ENCODE measurements around the gene STARD13. TPM values are rescaled to one million over a fixed set of nuclear protein-coding genes. Genes with fewer than 3 reads are reported as not detected.

Gene STARD13
- total RNA-seq, 1 experiment from 2014 or later, result 4.1 TPM

DNA sequence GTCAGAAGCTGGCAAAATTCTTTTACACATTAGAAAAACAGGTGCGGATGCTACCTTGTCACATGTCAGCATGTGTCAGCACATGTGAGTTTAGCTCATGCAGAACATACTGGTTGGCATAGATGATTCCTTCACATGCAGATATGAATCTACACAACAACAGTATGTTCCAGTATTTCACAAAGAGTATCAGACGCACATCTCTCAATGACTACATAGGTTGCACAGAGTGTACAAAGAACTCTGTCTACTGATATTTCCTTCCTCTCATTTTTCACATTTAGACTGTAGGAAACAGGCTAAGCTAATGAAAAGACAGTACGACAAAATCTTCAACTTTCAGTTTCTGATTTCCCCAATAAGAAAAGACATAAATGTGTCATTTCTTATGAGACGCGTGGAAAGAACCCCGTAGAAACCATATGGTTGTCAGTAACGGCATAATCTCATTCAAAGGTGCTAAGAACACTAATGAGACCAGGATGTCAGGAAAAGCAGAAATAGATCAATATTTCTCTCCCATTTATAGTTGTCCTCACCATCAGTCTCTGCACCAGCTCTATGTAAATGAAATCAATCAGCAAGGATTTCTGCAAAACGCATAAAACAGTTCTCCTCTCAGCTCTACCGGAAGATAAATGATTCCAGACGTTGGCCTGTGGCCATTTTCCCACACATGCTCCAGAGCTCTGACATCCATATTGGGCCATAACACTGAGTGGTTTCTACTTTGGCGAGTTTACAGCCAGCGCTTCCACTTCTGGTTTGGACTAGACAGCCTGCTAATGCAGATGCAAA, 81.2 kb downstream of the STARD13 start:
- Histone ChIP-seq H4K20me1 (ENCODE audit: insufficient read depth) (no peaks in the 10 kb centered on the region), H3K27ac (ENCODE audit: low read depth, low read length) (no peak overlapping the region), H3K4me1 (ENCODE audit: control insufficient read depth in 1 of 2, insufficient read depth in 2 of 2, low read length in 2 of 2) (peaks cover 2 to 10% of the 10 kb centered on the region in 2 experiments; a peak in 2 of 4 replicates), H3K9me2 (ENCODE audit: insufficient read depth) (no peaks in the 10 kb centered on the region), H3K36me3 (ENCODE audit: control insufficient read depth in 1 of 2, insufficient read depth in 2 of 2, low read length in 2 of 2) (no peaks in the 10 kb centered on the region), H2AFZ (ENCODE audit: low read depth, low read length, poor library complexity, severe bottlenecking) (no peak overlapping the region), H3K4me3 (replicated peaks in 1 of 2; ENCODE audit: low read depth in 1 of 2, low read length in 2 of 2) (no peak overlapping the region), H3K27me3 (ENCODE audit: insufficient read depth, low read length) (no peaks in the 10 kb centered on the region), H3K9ac (ENCODE audit: low read length) (no peak overlapping the region), H3K79me2 (ENCODE audit: insufficient read depth, low read length) (no peaks in the 10 kb centered on the region), H3K4me2 (ENCODE audit: low read length) (no peak overlapping the region), H3K9me3 (ENCODE audit: control insufficient read depth in 1 of 2, insufficient read depth in 1 of 2, low read depth in 1 of 2, low read length in 2 of 2) (no peaks in the 10 kb centered on the region)
- no TSS peak for BruUV-seq (replicated peaks)
- POLR2A ChIA-PET, result no interaction called here
- intact Hi-C loops (cut with micrococcal nuclease), result no loop called here
- ATAC-seq (no peak), DNase-seq (ENCODE audit: low read depth, low spot score) (no peak)
- TF ChIP-seq FOSL1 (IDR thresholded peaks at IDR 0.05; ENCODE audit: low read depth) (no peak), TCF7L2 (IDR thresholded peaks at IDR 0.05; ENCODE audit: borderline replicate concordance, extremely low read depth, insufficient read depth, insufficient read length) (no peak)
- TF ChIP-seq, protein P1, sequence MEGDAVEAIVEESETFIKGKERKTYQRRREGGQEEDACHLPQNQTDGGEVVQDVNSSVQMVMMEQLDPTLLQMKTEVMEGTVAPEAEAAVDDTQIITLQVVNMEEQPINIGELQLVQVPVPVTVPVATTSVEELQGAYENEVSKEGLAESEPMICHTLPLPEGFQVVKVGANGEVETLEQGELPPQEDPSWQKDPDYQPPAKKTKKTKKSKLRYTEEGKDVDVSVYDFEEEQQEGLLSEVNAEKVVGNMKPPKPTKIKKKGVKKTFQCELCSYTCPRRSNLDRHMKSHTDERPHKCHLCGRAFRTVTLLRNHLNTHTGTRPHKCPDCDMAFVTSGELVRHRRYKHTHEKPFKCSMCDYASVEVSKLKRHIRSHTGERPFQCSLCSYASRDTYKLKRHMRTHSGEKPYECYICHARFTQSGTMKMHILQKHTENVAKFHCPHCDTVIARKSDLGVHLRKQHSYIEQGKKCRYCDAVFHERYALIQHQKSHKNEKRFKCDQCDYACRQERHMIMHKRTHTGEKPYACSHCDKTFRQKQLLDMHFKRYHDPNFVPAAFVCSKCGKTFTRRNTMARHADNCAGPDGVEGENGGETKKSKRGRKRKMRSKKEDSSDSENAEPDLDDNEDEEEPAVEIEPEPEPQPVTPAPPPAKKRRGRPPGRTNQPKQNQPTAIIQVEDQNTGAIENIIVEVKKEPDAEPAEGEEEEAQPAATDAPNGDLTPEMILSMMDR (IDR thresholded peaks at IDR 0.05 in 2 of 3, conservative IDR thresholded peaks at IDR 0.05 in 1 of 3; ENCODE audit: borderline replicate concordance in 1 of 3, insufficient read depth in 1 of 3, low read depth in 2 of 3, low read length in 2 of 3), result no peak
- CTCF ChIA-PET, result no interaction called here
- RAD21 ChIA-PET (ENCODE audit: low non-redundant PET in 1 of 2, low total read pairs in 2 of 2, uncharacterized antibody in 2 of 2, unreplicated experiment in 2 of 2), result no interaction called here

DNA sequence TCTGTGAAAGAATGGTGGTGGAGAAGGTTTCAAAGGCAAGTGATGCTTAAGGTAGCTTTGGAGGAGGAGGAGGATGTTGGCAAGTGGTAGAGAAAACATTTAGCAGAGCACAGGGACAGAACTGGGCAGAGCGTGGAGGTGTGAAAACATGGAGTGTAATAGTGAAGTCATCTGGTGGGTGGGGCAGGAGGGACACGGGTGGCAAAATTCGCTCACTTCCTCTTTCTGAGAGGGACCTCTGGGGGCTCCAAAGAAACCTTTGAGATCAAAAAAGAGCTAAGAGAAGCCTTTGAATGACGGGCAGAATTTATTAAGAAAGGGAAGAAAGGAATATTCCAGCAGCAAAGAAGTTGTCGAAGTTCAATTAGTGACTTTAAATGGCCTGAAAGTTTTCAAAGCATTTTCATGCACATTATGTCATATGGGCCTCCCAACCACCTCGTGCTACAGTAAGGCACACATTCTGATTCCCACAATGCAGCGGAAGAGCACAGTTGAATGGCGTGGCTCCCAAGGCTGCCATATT, 82.8 kb downstream of the STARD13 start:
- H3K4me3 ChIP-seq (replicated peaks in 1 of 2; ENCODE audit: low read depth in 1 of 2, low read length in 2 of 2), result no peak overlapping the region
- H3K27me3 ChIP-seq (ENCODE audit: insufficient read depth, low read length), result no peaks in the 10 kb centered on the region
- POLR2A ChIA-PET, result no interaction called here
- no peak overlapping the region for H3K9ac ChIP-seq (ENCODE audit: low read length)
- H3K4me2 ChIP-seq (ENCODE audit: low read length), result no peak overlapping the region
- intact Hi-C loops (cut with micrococcal nuclease), result no loop called here
- H3K79me2 ChIP-seq (ENCODE audit: insufficient read depth, low read length), result no peaks in the 10 kb centered on the region
- RAD21 ChIA-PET (ENCODE audit: low non-redundant PET in 1 of 2, low total read pairs in 2 of 2, uncharacterized antibody in 2 of 2, unreplicated experiment in 2 of 2), result no interaction called here
- no peak overlapping the region for H3K27ac ChIP-seq (ENCODE audit: low read depth, low read length)
- H2AFZ ChIP-seq (ENCODE audit: low read depth, low read length, poor library complexity, severe bottlenecking), result no peak overlapping the region
- no peaks in the 10 kb centered on the region for H3K36me3 ChIP-seq (ENCODE audit: control insufficient read depth in 1 of 2, insufficient read depth in 2 of 2, low read length in 2 of 2)
- no peaks in the 10 kb centered on the region for H4K20me1 ChIP-seq (ENCODE audit: insufficient read depth)
- H3K9me3 ChIP-seq (ENCODE audit: control insufficient read depth in 1 of 2, insufficient read depth in 1 of 2, low read depth in 1 of 2, low read length in 2 of 2), result no peaks in the 10 kb centered on the region
- ATAC-seq (no peak), DNase-seq (ENCODE audit: low read depth, low spot score) (no peak)
- no peaks in the 10 kb centered on the region for H3K9me2 ChIP-seq (ENCODE audit: insufficient read depth)
- BruUV-seq (replicated peaks), result no TSS peak
- peaks cover 0 to under 1% of the 10 kb centered on the region in 2 experiments; a peak in 1 of 4 replicates for H3K4me1 ChIP-seq (ENCODE audit: control insufficient read depth in 1 of 2, insufficient read depth in 2 of 2, low read length in 2 of 2)
- CTCF ChIA-PET, result no interaction called here
- TF ChIP-seq ZNF274 (IDR thresholded peaks at IDR 0.05; ENCODE audit: low read depth, low read length) (no peak), EZH2phosphoT487 (IDR thresholded peaks at IDR 0.05; ENCODE audit: borderline replicate concordance) (no peak), SRF (IDR thresholded peaks at IDR 0.05; ENCODE audit: low read depth) (no peak), POLR2AphosphoS5 (IDR thresholded peaks at IDR 0.05; ENCODE audit: low read depth, low read length) (no peak), RAD21 (IDR thresholded peaks at IDR 0.05; ENCODE audit: low read depth) (no peak), SIN3A (IDR thresholded peaks at IDR 0.05; ENCODE audit: low read depth) (no peak), FOSL1 (IDR thresholded peaks at IDR 0.05; ENCODE audit: low read depth) (no peak), EGR1 (IDR thresholded peaks at IDR 0.05; ENCODE audit: low read depth) (no peak), SP1 (IDR thresholded peaks at IDR 0.05; ENCODE audit: low read depth) (no peak), CEBPB (IDR thresholded peaks at IDR 0.05; ENCODE audit: low read depth) (no peak), JUND (IDR thresholded peaks at IDR 0.05) (no peak), EZH2 (IDR thresholded peaks at IDR 0.05) (no peak)
- TF ChIP-seq, protein P2, sequence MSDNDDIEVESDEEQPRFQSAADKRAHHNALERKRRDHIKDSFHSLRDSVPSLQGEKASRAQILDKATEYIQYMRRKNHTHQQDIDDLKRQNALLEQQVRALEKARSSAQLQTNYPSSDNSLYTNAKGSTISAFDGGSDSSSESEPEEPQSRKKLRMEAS (IDR thresholded peaks at IDR 0.05), result no peak
- TF ChIP-seq, protein P1 (IDR thresholded peaks at IDR 0.05 in 2 of 3, conservative IDR thresholded peaks at IDR 0.05 in 1 of 3; ENCODE audit: borderline replicate concordance in 1 of 3, insufficient read depth in 1 of 3, low read depth in 2 of 3, low read length in 2 of 3), result no peak
